Amniotic stem cell (primary cell): ENCODE results near the gene SEMA4D.

Experiments
- DNase-seq: peaks from one replicate; lab custom pipeline; 2025; lab: John Stamatoyannopoulos, UW

The SEMA4D gene

GRCh38 chr9:89465726-89466308 lies 32.1 kb downstream of the SEMA4D start:
- DNase-seq = no peak

DNA sequence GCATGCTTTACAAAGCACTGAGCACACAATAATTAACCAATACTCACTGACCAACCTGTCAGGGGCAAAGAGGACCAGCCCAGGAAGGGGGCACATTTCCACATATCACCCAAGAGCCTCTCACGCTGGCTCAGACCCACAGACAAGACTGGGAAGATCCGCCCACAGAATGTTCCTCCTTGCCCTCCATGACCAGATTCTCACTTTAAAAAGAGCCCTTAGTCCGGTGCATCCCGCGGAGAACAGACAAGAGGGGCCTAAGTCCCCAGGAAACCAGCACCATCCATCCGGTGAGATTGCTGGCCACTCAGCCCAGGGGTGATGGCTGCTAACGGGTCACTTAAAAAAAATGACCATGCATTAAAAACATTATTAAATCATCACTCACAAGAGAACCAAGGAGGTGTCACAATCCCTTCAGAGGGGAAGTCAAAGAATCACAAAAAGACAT lies 32.9 kb downstream of the SEMA4D start:
- DNase-seq = no peak

DNA sequence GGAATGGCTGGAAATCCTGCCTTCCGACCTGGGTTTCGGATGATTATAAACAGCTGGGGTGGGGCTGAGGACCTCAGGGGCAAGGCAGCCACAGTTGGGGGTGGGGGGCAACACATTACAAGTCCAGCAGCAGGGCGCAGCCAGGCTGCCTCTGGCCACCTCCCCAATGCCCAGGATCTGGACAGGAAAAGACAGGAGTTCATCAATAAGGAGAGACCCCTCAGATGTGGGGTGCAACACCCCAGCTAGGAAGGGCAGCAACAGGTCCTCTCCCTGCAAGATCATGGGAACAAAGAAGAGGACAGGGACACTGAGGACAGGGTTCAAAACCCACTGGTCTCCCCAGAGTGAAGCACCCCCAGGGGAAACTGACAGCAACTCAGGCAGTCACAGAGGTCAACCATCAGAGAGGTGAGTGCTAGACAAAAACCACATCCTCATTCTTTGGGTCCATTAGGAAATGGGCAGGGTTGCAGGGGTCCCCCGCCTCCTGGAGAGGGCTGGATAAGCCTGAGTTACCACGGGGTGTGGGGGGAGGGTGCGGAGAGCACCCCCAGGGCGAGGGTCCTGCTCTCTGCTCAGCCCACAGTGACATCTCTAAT lies 33.5 kb downstream of the SEMA4D start:
- no peak for DNase-seq

DNA sequence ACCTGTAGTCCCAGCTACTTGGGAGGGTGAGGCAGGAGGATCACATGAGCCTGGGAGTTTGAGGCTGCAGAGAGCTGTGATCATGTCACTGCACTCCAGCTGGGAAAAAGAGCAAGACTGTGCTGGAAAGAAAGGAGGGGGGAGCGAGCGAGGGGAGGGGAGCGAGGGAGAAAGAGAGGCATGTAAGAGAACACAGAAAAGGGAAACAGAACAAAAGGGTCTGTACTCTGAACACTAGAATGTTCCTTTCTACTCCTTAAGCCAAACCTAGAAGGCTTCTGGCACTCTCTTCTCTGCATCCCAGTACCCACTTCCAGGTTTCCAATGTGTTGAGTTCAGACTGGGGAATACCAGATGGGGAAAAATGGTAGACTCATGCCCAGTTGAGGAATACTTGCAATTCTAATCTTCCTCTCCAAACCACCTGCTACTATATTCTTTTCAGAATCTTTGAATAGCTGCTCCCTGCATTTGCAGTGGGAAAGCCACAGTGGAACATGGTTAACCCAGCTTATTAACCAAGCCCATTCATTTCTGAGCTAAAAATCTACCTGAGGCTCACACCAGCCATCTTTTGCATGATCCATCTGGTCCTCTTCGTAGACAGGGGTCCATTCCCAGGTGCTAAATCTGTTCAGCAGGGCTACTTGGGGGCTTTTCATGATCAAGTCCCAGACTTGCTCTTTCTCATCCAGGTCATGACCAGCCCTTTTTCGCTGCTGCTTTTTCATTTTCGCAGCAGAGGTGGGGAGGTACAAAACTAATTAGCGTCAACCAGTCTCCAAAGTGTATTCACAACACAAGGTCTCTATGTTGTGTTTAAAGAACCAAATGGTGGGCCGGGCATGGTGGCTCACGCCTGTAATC lies 34.9 kb downstream of the SEMA4D start:
- no peak for DNase-seq

DNA sequence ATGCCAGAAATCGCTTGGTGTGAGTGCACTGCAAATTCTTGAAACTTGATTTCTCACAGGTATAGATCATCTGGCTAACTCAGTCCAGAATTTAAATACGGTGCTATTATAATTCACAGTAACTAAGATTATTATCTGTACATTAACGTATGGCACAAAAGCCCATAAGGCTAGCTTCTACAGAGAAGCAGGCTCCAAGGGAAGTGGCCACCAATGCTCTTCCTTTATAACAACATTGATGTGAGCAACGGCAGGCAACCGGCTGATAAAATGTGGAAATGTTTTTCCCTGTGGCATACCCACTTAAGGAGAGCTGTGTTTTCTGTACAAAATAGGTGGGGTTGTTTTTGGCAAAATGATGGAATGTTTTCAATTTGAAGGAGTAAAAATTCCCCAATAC lies 35.7 kb downstream of the SEMA4D start:
- DNase-seq = no peak

GRCh38 chr9:89461265-89461664 lies 36.6 kb downstream of the SEMA4D start:
- no peak for DNase-seq

DNA sequence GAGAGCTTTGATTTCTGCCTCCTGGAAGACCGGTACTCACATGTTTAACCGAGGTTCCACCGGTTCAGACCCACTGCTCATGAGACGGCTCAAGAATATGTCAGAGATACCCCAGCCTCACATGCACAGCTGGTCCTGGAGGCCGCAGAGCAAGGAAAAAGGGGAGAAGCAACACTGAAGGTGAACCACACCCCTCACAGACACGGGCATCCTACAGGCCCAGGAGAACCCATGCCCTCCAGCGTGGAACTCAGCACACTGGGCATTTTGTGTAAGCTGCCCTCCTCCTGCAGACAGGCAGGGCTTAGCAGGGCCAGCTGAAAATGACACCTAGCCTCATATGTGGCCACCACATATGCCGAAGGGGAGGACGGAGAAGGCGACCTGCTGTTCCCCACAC lies 37.4 kb downstream of the SEMA4D start:
- DNase-seq = no peak

DNA sequence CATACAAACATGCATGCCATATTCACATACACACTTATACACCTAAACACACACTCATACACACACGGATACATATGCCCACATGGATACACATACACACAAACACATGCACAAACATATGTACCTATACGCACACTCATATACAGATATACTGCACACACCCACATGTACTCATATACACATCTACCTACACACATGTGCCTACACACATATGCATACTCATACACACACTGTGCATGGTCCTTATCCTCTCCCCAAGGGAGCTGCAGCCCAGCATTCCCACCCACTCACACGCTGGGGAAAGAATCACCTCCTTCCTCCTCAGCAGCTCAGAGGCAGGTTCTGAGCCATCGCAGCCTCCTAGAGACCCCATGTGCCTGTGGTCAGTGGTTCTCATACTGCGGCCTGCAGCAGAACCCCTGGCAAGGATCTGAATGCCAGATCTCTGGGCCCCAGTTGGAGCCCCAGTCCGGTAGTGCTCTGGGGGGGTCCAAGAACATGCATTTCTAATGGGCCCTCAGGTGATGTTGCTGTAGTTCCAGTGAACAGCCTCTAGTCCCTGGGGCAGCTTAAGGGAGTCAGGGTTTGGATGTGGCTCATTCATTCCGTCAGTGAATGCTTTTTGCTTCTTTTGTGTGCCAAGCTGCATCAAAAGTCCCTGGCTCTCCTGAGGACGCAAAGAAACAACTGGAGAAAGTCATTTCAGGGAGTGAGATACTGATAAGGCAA lies 39.0 kb downstream of the SEMA4D start:
- no peak for DNase-seq

DNA sequence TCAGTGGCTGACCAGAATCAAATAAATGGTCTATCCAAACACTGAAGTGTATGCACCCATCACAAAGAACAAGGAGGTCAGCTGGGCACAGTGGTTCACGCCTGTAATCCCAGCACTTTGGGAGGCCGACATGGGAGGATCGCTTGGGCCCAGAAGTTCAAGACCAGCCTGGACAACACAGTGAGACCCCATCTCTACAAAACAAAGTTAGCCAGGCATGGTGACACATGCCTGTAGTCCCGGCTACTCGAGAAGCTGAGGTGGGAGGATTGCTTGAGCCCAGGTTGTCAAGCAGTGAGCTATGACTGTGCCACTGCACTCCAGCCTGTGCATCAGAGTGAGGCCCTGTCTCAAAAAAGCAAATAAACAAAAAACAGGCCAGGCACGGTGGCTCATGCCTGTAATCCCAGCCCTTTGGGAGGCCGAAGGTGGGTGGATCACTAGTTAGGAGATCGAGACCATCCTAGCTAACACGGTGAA lies 40.5 kb downstream of the SEMA4D start:
- no peak for DNase-seq

GRCh38 chr9:89455356-89455824 lies 42.5 kb downstream of the SEMA4D start:
- DNase-seq = no peak

DNA sequence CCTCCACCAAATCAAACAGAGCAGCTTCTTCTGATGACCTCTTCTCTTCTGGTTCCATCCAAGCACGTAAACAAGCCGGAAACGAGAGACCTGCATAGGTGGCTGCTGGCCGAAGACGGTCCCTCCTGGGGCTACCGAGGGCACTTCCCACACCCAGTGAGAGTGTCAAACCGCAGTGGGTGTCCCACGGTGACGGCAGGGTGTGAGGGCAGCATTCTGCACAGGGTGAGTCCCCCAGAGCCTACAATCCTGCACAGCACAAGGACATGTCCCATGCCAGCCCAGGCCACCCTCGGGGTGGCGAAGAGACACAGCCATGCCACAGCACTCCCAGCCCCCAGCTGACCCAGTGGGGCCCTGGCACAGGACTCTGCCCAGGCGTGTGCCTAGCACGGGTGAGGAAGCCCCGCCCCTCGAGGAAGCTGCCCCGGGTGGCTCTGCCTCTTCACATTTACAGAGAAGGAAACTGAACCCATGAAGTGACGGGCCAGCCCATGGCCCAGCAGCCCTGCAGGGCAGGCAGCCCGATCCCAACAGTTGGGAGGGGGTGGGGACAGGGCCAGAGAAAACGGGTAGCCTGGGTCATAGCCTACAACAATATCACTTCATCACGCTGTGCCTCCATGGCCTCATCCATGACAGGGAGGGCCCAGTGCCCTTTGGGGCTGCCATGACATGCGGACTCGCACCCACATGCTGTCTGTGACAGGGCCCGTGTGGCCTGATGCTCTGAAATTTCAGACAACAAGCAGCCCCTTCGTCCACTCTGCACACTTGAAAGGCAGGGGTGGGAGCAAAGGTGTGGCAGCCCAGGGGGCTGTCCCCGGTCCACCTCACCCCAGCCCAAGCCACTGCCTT lies 43.2 kb downstream of the SEMA4D start:
- no peak for DNase-seq

- no peak for DNase-seq
Observed at GRCh38 chr9:89453452-89453851, 44.5 kb downstream of the SEMA4D start.

GRCh38 chr9:89452561-89452960 lies 45.4 kb downstream of the SEMA4D start:
- DNase-seq = no peak

- no peak for DNase-seq
Observed at GRCh38 chr9:89450213-89450612, 47.7 kb downstream of the SEMA4D start.

GRCh38 chr9:89449261-89449671 lies 48.6 kb downstream of the SEMA4D start:
- DNase-seq = no peak

DNA sequence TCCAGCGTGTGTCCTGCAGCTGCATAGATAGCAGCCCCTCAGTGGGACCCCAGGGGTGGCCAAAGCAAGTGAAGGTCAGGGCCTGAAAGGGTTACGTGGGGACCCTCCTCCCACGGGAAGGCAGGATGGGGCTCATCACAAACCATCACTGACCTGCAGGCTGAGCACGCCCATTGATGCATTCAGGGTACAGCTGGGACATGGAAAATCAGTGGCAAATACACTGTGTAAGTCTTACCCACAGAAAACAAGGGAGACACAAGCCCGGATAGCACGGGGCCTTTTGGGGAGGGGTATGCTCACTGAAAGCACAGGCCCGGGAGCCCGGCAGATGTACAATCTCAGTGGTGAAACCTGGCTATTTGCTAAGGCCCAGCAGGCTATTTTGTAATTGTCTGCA lies 49.1 kb downstream of the SEMA4D start:
- DNase-seq = no peak

DNA sequence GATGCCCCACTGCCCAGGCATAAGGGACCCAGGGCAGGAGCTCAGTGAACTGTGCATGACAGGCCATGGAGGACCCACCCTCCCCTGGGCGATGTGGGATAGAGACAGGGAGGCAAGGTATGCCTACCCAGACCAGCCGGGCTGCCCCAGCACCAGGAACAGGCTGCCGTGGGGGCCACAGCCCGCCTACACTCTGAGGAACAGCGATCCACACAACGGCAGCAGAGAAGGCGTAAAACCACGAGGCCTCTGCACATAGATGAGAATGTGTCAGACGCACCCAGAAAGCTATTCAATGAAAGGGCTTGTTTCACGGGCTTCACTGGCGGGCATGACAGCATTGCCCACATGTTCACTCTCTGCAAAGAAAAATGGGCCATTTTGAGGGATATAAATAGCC lies 49.5 kb downstream of the SEMA4D start:
- no peak for DNase-seq

- no peak for DNase-seq
Observed at GRCh38 chr9:89447416-89447815, 50.5 kb downstream of the SEMA4D start.

DNA sequence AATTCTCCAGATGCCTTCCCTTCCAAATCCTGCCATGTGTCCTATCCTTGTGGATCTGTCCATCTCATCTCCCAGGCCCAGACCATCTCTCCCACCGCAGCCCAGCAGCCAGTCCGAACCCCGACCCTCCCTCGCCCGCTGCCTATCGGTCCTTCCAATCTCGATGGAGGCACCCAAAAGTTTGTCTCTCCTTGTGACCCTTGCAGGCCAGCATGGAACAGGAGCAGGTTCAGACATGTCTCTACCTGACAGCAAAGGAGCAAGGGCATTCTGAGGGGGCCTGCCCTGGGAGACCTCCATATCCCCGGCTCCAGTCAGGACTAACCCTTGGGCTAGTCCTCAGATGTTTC lies 51.0 kb downstream of the SEMA4D start:
- DNase-seq = no peak

DNA sequence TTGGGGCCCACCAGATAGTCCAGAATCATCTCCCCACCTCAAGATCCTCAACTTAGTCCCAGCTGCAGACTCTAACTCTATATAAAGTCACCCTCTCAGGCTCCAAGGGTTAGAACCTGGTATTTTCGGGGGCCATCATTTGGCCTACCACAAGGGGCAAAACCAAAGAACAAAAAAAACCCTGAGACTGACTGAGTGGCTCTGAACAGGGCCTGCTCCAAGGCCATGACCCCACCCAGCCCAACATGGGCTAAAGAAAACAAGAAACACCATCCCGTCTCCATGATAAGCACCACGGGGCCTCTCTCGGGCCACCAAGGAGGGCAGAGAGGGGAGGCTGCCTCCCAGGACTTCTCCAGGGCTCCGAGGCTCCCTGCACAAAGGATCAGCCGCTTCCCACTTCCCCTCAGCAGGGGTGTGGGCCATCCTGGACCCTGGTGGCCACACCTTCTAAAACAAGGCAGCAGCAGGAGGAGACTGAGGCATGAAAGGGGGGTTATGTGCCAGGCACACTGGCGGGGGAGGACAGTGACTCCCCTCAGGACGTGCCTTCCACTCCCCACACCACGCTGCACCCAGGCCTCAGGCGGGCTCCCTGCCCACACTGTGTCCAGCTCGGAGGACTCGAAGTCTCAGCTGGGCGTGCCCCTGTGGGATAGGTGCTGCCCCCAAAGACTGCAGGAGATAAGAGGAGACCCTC lies 51.5 kb downstream of the SEMA4D start:
- no peak for DNase-seq

DNA sequence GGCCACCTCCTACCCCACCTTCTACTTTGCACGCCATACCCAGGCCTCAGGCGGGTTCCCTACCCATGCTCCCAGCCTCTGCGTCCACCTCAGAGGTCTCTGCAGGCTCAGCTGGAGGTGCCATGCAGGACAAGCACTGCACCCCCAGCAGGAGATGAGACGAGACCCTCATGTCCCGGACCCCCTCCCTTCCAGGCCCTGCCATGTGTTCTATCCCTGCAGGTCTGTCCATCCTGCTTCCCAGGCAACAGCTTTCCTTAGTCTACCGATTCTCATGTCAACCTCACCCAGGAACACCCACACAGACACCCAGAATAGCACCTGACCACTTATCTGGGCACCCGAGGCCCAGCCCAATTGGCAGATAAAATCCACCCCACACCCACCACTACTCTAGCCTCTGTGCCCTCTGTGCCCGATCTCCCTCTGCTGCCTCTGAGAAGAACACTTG lies 52.1 kb downstream of the SEMA4D start:
- no peak for DNase-seq
